NCI-H2227 (cell line): ENCODE results near the gene OR5M11.
"Not testable (repeated sequence)": the region's sequence is repeated elsewhere in the genome, so short reads cannot be mapped to it uniquely, and the experiment has no call there.

Experiments used
- DNase-seq: peaks from one replicate; lab custom pipeline; 2025; ENCODE audit not compliant: unreplicated experiment; lab: John Stamatoyannopoulos, UW

The OR5M11 gene

DNA sequence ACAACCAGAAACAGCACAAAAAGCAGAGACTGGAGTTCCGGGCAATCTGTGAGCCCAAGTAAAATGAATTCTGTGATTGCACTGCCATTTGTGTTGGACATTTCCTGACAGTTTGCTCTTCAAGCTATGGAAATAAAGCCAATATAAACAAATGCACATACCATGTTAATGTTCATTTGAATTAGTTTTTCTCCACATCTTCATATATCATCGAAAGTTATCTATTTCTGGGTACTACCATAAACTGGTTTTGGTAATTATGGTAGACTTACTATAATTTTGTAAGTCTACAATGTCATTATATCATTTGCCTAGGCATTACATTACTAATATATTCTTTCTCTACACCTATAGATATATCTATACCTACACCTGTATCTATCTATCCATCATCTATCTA is at the start of gene OR5M11:
Gene OR5M11, minus strand, starts transcription at position 101 of the 400 bp plus-strand sequence. Its CDS starts 0 bp downstream, at position 101.
- no peak for DNase-seq

- DNase-seq: not testable (repeated sequence)
Measured at GRCh38 chr11:56592088-56592717, 49.1 kb upstream of the OR5M11 start.

GRCh38 chr11:56577621-56578020 is 34.6 kb upstream of the OR5M11 start, which contains the start of gene OR5M10:
OR5M10 (minus strand) TSS chr11:56577721; CDS start chr11:56577721, 0 bp downstream.
- DNase-seq: no peak

DNA sequence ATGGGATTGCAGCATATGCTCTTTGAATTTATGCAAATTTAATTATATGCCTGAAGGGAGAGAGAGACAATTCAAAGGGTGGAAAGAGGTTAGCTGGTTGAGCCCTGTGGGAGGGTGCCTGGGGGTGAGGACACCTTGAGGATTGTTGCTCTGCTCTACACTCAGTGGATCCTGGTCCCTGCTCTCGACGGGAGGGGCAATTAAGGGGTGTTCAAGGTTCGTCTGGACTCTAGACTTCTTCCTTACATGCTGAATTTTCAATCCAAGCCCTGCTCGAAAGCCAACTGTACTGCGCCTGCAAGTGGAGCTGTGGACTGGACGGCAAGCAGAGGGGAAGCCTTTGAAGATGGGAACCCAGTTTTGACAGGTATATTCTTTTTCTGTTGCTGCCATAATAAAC is 15.5 kb upstream of the OR5M11 start:
- no peak for DNase-seq

GRCh38 chr11:56554691-56555090 is 11.6 kb upstream of the OR5M11 start:
- not testable (repeated sequence) for DNase-seq

- no peak for DNase-seq
Measured at GRCh38 chr11:56545531-56545930, 2.5 kb upstream of the OR5M11 start.

GRCh38 chr11:56543739-56544138 is 682 bp upstream of the OR5M11 start:
- DNase-seq: no peak

- no peak for DNase-seq
Measured at GRCh38 chr11:56533054-56533740, 9.9 kb downstream of the OR5M11 start.

- no peak for DNase-seq
Measured at GRCh38 chr11:56531856-56532255, 11.2 kb downstream of the OR5M11 start.

DNA sequence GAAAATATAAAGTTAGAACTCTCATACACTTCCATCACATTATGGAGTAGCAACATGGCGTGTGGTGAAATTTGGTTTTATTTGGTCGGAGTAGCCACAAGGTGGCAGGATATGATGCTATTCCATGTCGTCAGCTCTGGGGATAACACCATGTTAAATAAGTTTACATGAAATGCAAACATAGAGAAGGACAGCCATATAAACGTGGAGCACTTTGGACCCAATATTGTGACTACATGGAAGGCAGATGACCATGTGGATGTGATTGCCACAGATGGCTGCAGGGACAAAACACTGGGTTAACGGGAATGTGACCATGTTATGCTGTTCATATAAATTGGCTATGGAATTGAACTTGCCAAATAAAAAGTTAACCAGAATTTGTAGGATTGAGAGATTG is 21.0 kb downstream of the OR5M11 start:
- no peak for DNase-seq

GRCh38 chr11:56513280-56513679 is 29.8 kb downstream of the OR5M11 start:
- DNase-seq: no peak

DNA sequence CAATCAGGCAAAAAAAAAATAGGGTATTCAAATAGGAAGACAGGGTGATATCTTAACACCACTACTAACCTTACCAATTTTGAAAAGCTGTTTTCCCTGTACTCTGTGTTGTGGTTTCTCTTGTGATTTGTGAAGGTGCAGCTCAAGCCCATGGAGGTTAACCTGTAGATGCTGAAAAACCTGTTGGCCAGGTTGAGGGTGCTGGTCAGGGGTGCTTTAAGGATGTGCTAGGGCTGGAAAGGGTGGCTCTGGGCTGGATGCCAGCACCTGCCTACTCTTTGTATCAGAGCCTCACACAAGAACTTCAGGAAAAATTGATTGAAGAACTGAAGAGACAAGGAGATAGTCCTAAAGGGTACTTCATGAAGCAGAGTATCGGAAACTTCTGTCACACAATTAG is 33.6 kb downstream of the OR5M11 start:
- DNase-seq: no peak

DNA sequence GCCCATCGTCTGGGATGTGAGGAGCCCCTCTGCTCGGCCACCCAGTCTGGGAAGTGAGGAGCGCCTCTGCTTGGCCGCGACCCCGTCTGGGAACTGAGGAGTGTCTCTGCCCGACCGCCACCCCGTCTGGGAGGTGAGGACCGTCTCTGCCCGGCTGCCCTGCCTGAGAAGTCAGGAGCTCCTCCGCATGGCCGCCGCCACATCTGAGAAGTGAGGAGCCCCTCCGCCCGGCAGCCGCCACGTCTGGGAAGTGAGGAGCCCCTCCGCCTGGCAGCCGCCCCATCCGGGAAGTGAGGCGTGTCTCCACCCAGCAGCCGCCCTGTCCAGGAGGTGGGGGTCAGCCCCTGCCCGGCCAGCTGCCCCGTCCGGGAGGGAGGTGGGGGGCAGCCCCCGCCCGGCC is 46.0 kb downstream of the OR5M11 start:
- no peak for DNase-seq

GRCh38 chr11:56495117-56495516 is 47.9 kb downstream of the OR5M11 start:
- DNase-seq: no peak
